ENCODE measurements around the gene INPP5E.

INPP5E gene

GRCh38 chr9:136485049-136486045 lies 45.7 kb upstream of the INPP5E start:
- Histone ChIP-seq H3K4me1 (ENCODE audit: control extremely low read depth in 1 of 4, control insufficient read depth in 4 of 4, insufficient read depth in 4 of 4, low read length in 3 of 4) (peaks cover 7 to 47% (median 34%) of the 10 kb centered on the region in 4 experiments), H3K36me3 (ENCODE audit: control insufficient read depth in 4 of 4, insufficient read depth in 4 of 4, low read length in 3 of 4) (peaks cover 0 to under 1% (median under 1%) of the 10 kb centered on the region in 4 experiments), H3K27me3 (replicated peaks in 2 of 5; ENCODE audit: control insufficient read depth in 4 of 5, insufficient read depth in 5 of 5, low read length in 4 of 5) (no peaks in the 10 kb centered on the region), H3K4me3 (ENCODE audit: control insufficient read depth in 1 of 7, extremely low read depth in 1 of 7, insufficient read depth in 4 of 7, low read depth in 2 of 7, low read length in 6 of 7) (no peak overlapping the region), H3K9me3 (ENCODE audit: control extremely low read depth in 1 of 5, control insufficient read depth in 4 of 5, insufficient read depth in 2 of 5, low read depth in 1 of 5, low read length in 4 of 5) (no peaks in the 10 kb centered on the region), H3K27ac (ENCODE audit: insufficient read depth in 1 of 2, low read depth in 1 of 2, low read length in 2 of 2, poor library complexity in 1 of 2, severe bottlenecking in 2 of 2) (no peak overlapping the region)
- ChIA-PET CTCF (interaction anchor here (0.6 to 9.1 kb wide), 33 partner anchors 10 to 223 kb away, joined by 3 to 238 read pairs (median 5); no protein-coding TSS in a partner anchor), POLR2A (interaction anchor here (0.8 to 2.6 kb wide), 3 partner anchors 48 to 146 kb away, joined by 4 to 9 read pairs (median 7); no protein-coding TSS in a partner anchor)
- 56% methylated on average over 17 of the region's 21 CpGs for WGBS (ENCODE audit: insufficient coverage)
- DNase-seq = peak; percentile 73 to 88 (median 80)

GRCh38 chr9:136484153-136485048 lies 44.8 kb upstream of the INPP5E start:
- H3K27me3 ChIP-seq (replicated peaks in 2 of 5; ENCODE audit: control insufficient read depth in 4 of 5, insufficient read depth in 5 of 5, low read length in 4 of 5) = no peaks in the 10 kb centered on the region
- H3K4me1 ChIP-seq (ENCODE audit: control extremely low read depth in 1 of 4, control insufficient read depth in 4 of 4, insufficient read depth in 4 of 4, low read length in 3 of 4) = peaks cover 7 to 47% (median 34%) of the 10 kb centered on the region in 4 experiments
- H3K36me3 ChIP-seq (ENCODE audit: control insufficient read depth in 4 of 4, insufficient read depth in 4 of 4, low read length in 3 of 4) = peaks cover 0 to 7% (median 3%) of the 10 kb centered on the region in 4 experiments
- H3K4me3 ChIP-seq (ENCODE audit: control insufficient read depth in 1 of 7, extremely low read depth in 1 of 7, insufficient read depth in 4 of 7, low read depth in 2 of 7, low read length in 6 of 7) = peak overlapping the region; percentile 27 to 82 (median 72)
- ChIA-PET CTCF (interaction anchor here (0.7 to 9.1 kb wide), 21 partner anchors 9 to 209 kb away, joined by 3 to 238 read pairs (median 6); no protein-coding TSS in a partner anchor), POLR2A (interaction anchor here (0.6 to 2.6 kb wide), 7 partner anchors 41 to 172 kb away, joined by 3 to 9 read pairs (median 4); no protein-coding TSS in a partner anchor)
- WGBS (ENCODE audit: insufficient coverage) = 44% methylated on average over 50 of the region's 59 CpGs
- peak overlapping the region in 1 of 2 experiments; percentile 93 for H3K27ac ChIP-seq (ENCODE audit: insufficient read depth in 1 of 2, low read depth in 1 of 2, low read length in 2 of 2, poor library complexity in 1 of 2, severe bottlenecking in 2 of 2)
- DNase-seq = peak in 2 of 3 donors; percentile 4 to 11
- H3K9me3 ChIP-seq (ENCODE audit: control extremely low read depth in 1 of 5, control insufficient read depth in 4 of 5, insufficient read depth in 2 of 5, low read depth in 1 of 5, low read length in 4 of 5) = no peaks in the 10 kb centered on the region

- POLR2A ChIA-PET = interaction anchor here (0.6 to 2.6 kb wide), 8 partner anchors 41 to 173 kb away, joined by 3 to 9 read pairs (median 4); no protein-coding TSS in a partner anchor
- H3K36me3 ChIP-seq (ENCODE audit: control insufficient read depth in 4 of 4, insufficient read depth in 4 of 4, low read length in 3 of 4) = peaks cover 0 to 8% (median 5%) of the 10 kb centered on the region in 4 experiments
- H3K4me1 ChIP-seq (ENCODE audit: control extremely low read depth in 1 of 4, control insufficient read depth in 4 of 4, insufficient read depth in 4 of 4, low read length in 3 of 4) = peaks cover 7 to 47% (median 33%) of the 10 kb centered on the region in 4 experiments
- CTCF ChIA-PET = interaction anchor here (1.3 to 9.1 kb wide), 12 partner anchors 10 to 181 kb away, joined by 3 to 238 read pairs (median 14); no protein-coding TSS in a partner anchor
- H3K27me3 ChIP-seq (replicated peaks in 2 of 5; ENCODE audit: control insufficient read depth in 4 of 5, insufficient read depth in 5 of 5, low read length in 4 of 5) = no peaks in the 10 kb centered on the region
- peak overlapping the region; percentile 26 to 82 (median 72) for H3K4me3 ChIP-seq (ENCODE audit: control insufficient read depth in 1 of 7, extremely low read depth in 1 of 7, insufficient read depth in 4 of 7, low read depth in 2 of 7, low read length in 6 of 7)
- DNase-seq = peak; percentile 84 to 92 (median 90)
- under 1% methylated on average over 50 of the region's 63 CpGs for WGBS (ENCODE audit: insufficient coverage)
- H3K27ac ChIP-seq (ENCODE audit: insufficient read depth in 1 of 2, low read depth in 1 of 2, low read length in 2 of 2, poor library complexity in 1 of 2, severe bottlenecking in 2 of 2) = peak overlapping the region; percentile 88 to 93
- no peaks in the 10 kb centered on the region for H3K9me3 ChIP-seq (ENCODE audit: control extremely low read depth in 1 of 5, control insufficient read depth in 4 of 5, insufficient read depth in 2 of 5, low read depth in 1 of 5, low read length in 4 of 5)
Observed at GRCh38 chr9:136483589-136484152, 44.0 kb upstream of the INPP5E start.

GRCh38 chr9:136482793-136483588 lies 43.3 kb upstream of the INPP5E start, which contains the start of gene SEC16A:
Gene SEC16A (minus strand): TSS chr9:136483040. CDS start chr9:136477615, 5,425 bp downstream.
- DNase-seq = peak; percentile 95 to 98 (median 98)
- 0% methylated on average over 75 of the region's 109 CpGs for WGBS (ENCODE audit: insufficient coverage)

GRCh38 chr9:136482046-136482792 lies 42.6 kb upstream of the INPP5E start:
- under 1% methylated on average over 33 of the region's 39 CpGs for WGBS (ENCODE audit: insufficient coverage)
- H3K27ac ChIP-seq (ENCODE audit: insufficient read depth in 1 of 2, low read depth in 1 of 2, low read length in 2 of 2, poor library complexity in 1 of 2, severe bottlenecking in 2 of 2) = peak overlapping the region; percentile 90 to 96
- no peaks in the 10 kb centered on the region for H3K27me3 ChIP-seq (replicated peaks in 2 of 5; ENCODE audit: control insufficient read depth in 4 of 5, insufficient read depth in 5 of 5, low read length in 4 of 5)
- ChIA-PET CTCF (no interaction called here), POLR2A (no interaction called here)
- no peaks in the 10 kb centered on the region for H3K9me3 ChIP-seq (ENCODE audit: control extremely low read depth in 1 of 5, control insufficient read depth in 4 of 5, insufficient read depth in 2 of 5, low read depth in 1 of 5, low read length in 4 of 5)
- peaks cover 3 to 22% (median 13%) of the 10 kb centered on the region in 4 experiments for H3K36me3 ChIP-seq (ENCODE audit: control insufficient read depth in 4 of 4, insufficient read depth in 4 of 4, low read length in 3 of 4)
- DNase-seq = peak; percentile 18 to 51 (median 48)
- peak overlapping the region; percentile 81 to 95 (median 92) for H3K4me3 ChIP-seq (ENCODE audit: control insufficient read depth in 1 of 7, extremely low read depth in 1 of 7, insufficient read depth in 4 of 7, low read depth in 2 of 7, low read length in 6 of 7)
- H3K4me1 ChIP-seq (ENCODE audit: control extremely low read depth in 1 of 4, control insufficient read depth in 4 of 4, insufficient read depth in 4 of 4, low read length in 3 of 4) = peaks cover 7 to 47% (median 31%) of the 10 kb centered on the region in 4 experiments

More at GRCh38 chr9:136482793-136483588, 43.3 kb upstream of the INPP5E start, which contains the start of gene SEC16A:
- POLR2A ChIA-PET = interaction anchor here (0.6 to 2.6 kb wide), 7 partner anchors 42 to 173 kb away, joined by 3 to 9 read pairs (median 4); no protein-coding TSS in a partner anchor
- no peaks in the 10 kb centered on the region for H3K9me3 ChIP-seq (ENCODE audit: control extremely low read depth in 1 of 5, control insufficient read depth in 4 of 5, insufficient read depth in 2 of 5, low read depth in 1 of 5, low read length in 4 of 5)
- H3K27me3 ChIP-seq (replicated peaks in 2 of 5; ENCODE audit: control insufficient read depth in 4 of 5, insufficient read depth in 5 of 5, low read length in 4 of 5) = no peaks in the 10 kb centered on the region
- H3K4me3 ChIP-seq (ENCODE audit: control insufficient read depth in 1 of 7, extremely low read depth in 1 of 7, insufficient read depth in 4 of 7, low read depth in 2 of 7, low read length in 6 of 7) = peak within 1 kb of the TSS; percentile 81 to 95 (median 92)
- H3K4me1 ChIP-seq (ENCODE audit: control extremely low read depth in 1 of 4, control insufficient read depth in 4 of 4, insufficient read depth in 4 of 4, low read length in 3 of 4) = peaks cover 7 to 47% (median 31%) of the 10 kb centered on the region in 4 experiments
- CTCF ChIA-PET = interaction anchor here (1.8 to 9.1 kb wide), 4 partner anchors 48 to 149 kb away, joined by 3 to 238 read pairs (median 58); no protein-coding TSS in a partner anchor
- peaks cover 3 to 14% (median 7%) of the 10 kb centered on the region in 4 experiments for H3K36me3 ChIP-seq (ENCODE audit: control insufficient read depth in 4 of 4, insufficient read depth in 4 of 4, low read length in 3 of 4)
- H3K27ac ChIP-seq (ENCODE audit: insufficient read depth in 1 of 2, low read depth in 1 of 2, low read length in 2 of 2, poor library complexity in 1 of 2, severe bottlenecking in 2 of 2) = peak within 1 kb of the TSS; percentile 90 to 96

Measured in common myeloid progenitor, CD34-positive (primary cell).